MCF 10A (cell line): Measurements from ENCODE around the gene CPED1. TPM values are rescaled to one million over a fixed set of nuclear protein-coding genes. Genes with fewer than 3 reads are reported as not detected.
"Not testable (repeated sequence)": the region's sequence is repeated elsewhere in the genome, so short reads cannot be mapped to it uniquely, and the experiment has no call there.

Experiments used
- BruUV-seq: library from RNA; stranded (reverse); fragments of 400-500 nt; replicated peaks from 2 replicates; lab custom pipeline; 2021; lab: Mats Ljungman, UMichigan
- CTCF ChIA-PET: fragments of 300-600 bp; sonication (Branson Sonifier 250); formaldehyde crosslinking; extraction: SDS; loops from one replicate; lab custom pipeline; 2021; ENCODE audit warnings: antibody characterized with exemption, inconsistent platforms; lab: Yijun Ruan, JAX
- POLR2A ChIA-PET: fragments of 300-600, 350-650 bp; sonication (Branson Sonifier 250); formaldehyde crosslinking; extraction: SDS; loops from one replicate; lab custom pipeline; 2020; ENCODE audit warnings: antibody characterized with exemption, inconsistent platforms; lab: Yijun Ruan, JAX
- DNase-seq: peaks from one replicate; pipeline ENCODE4 v3.0.0-alpha.2; 2018; ENCODE audit not compliant: unreplicated experiment
- H3K27ac Mint-ChIP-seq: one replicate; pipeline ENCODE4 v1.8.0; 2022; ENCODE audit warnings: mild to moderate bottlenecking, low read depth, mixed read lengths; ENCODE audit not compliant: unreplicated experiment
- H3K27me3 Mint-ChIP-seq: one replicate; pipeline ENCODE4 v1.8.0; 2022; ENCODE audit warnings: mixed read lengths; ENCODE audit not compliant: insufficient read depth, unreplicated experiment
- H3K36me3 Mint-ChIP-seq: one replicate; pipeline ENCODE4 v1.8.0; 2022; ENCODE audit warnings: mild to moderate bottlenecking, moderate library complexity, mixed read lengths; ENCODE audit not compliant: insufficient read depth, unreplicated experiment
- H3K4me1 Mint-ChIP-seq: one replicate; pipeline ENCODE4 v1.8.0; 2022; ENCODE audit warnings: mixed read lengths; ENCODE audit not compliant: insufficient read depth, unreplicated experiment
- H3K4me3 Mint-ChIP-seq: one replicate; pipeline ENCODE4 v1.8.0; 2022; ENCODE audit warnings: mild to moderate bottlenecking, moderate library complexity, mixed read lengths; ENCODE audit not compliant: unreplicated experiment
- H3K9me3 Mint-ChIP-seq: one replicate; pipeline ENCODE4 v1.8.0; 2022; ENCODE audit warnings: mixed read lengths; ENCODE audit not compliant: unreplicated experiment
- intact Hi-C: fragments of 100-400 bp; cut with micrococcal nuclease; formaldehyde crosslinking; loops from 2 replicates; pipeline ENCODE4 v1.14.1; 2022
- total RNA-seq: library from RNA; stranded (reverse); gene quantifications from 2 replicates; pipeline ENCODE4 v1.2.3, GENCODE V29; 2022
- TF ChIP-seq, protein P1 (sequence below): fragments of 200-600 bp; IDR thresholded peaks from one replicate; pipeline ENCODE4 v1.8.0; 2022; ENCODE audit warnings: antibody characterized with exemption, mild to moderate bottlenecking; ENCODE audit not compliant: unreplicated experiment

CPED1 gene
- total RNA-seq, 1 experiment from 2014 or later = not detected

DNA sequence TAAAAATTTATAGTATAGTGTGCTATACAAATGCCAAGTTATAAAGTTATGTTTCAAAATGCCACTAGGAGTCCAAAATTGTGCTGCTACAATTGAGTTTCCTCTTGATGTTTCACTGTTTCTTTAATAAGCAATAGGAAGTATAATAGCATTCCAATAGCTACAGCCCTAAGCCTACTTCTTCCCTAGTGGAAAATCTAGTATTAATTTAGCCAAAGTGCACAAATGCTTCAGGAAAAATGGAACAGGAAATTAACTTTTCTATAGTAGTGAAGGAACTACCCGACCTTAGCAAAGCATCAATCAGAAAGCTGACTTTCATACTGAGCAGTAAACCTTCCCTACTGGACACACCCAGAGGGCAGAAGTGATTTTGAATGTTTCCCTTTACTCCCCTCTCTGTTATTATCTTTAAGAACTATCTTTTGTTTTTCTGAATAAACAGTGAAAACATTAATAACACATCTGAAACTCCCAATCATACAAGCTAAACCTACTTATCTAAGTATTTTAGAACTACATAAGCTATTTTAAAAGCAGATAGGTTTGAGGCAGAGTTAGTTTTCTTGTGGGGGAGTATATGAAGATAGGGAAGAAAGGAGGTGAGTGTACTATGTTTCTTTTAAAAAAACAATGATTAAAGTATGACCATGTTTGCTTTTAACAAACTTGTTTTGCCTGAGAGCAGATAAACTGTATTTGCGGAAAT is 13.7 kb downstream of the CPED1 start:
- Mint-ChIP-seq H3K9me3 (no peaks in the 10 kb centered on the region), H3K4me1 (no peaks in the 10 kb centered on the region), H3K27ac (no peak overlapping the region), H3K36me3 (no peaks in the 10 kb centered on the region), H3K4me3 (no peak overlapping the region), H3K27me3 (peaks cover 79% of the 10 kb centered on the region)
- no peak for DNase-seq
- intact Hi-C loops = no loop called here
- ChIA-PET POLR2A (interaction anchor here (1.2 kb wide), 1 partner anchor 9 kb away, joined by 3 read pairs; no protein-coding TSS in a partner anchor), CTCF (interaction anchor here (1.3 to 4.5 kb wide), 2 partner anchors 14 to 74 kb away, joined by 5 to 23 read pairs; partner anchors contain the start of gene CPED1)
- TF ChIP-seq, protein P1, sequence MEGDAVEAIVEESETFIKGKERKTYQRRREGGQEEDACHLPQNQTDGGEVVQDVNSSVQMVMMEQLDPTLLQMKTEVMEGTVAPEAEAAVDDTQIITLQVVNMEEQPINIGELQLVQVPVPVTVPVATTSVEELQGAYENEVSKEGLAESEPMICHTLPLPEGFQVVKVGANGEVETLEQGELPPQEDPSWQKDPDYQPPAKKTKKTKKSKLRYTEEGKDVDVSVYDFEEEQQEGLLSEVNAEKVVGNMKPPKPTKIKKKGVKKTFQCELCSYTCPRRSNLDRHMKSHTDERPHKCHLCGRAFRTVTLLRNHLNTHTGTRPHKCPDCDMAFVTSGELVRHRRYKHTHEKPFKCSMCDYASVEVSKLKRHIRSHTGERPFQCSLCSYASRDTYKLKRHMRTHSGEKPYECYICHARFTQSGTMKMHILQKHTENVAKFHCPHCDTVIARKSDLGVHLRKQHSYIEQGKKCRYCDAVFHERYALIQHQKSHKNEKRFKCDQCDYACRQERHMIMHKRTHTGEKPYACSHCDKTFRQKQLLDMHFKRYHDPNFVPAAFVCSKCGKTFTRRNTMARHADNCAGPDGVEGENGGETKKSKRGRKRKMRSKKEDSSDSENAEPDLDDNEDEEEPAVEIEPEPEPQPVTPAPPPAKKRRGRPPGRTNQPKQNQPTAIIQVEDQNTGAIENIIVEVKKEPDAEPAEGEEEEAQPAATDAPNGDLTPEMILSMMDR = no peak
- no TSS peak for BruUV-seq

DNA sequence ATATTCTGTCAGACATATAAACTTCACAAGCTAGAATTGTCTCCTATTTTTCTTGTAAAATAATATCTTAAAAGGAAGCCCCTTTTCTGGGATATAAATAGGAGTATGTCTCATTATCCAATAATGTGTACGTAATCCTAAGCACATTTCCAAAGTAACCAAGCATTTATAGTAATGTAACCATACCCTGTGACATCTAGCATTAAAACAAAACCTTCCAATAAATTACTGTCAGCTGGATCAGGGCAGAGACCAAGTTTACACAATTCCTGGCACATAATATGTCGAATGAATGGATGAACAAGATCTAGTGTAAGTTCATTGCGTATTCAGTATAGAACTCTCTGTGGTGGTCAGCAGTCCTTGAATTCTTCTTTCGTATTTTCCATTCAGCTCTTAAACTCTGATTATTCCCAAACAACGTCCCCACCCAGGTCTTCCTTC is 14.3 kb downstream of the CPED1 start:
- BruUV-seq = no TSS peak
- DNase-seq = no peak
- no peaks in the 10 kb centered on the region for H3K9me3 Mint-ChIP-seq
- no peak overlapping the region for H3K27ac Mint-ChIP-seq
- intact Hi-C loops = no loop called here
- no peaks in the 10 kb centered on the region for H3K4me1 Mint-ChIP-seq
- ChIA-PET POLR2A (interaction anchor here (0.7 to 1.2 kb wide), 2 partner anchors 8 to 51 kb away, joined by 3 read pairs; no protein-coding TSS in a partner anchor), CTCF (interaction anchor here (1.3 to 4.5 kb wide), 2 partner anchors 14 to 74 kb away, joined by 5 to 23 read pairs; partner anchors contain the start of gene CPED1)
- no peak overlapping the region for H3K4me3 Mint-ChIP-seq
- H3K27me3 Mint-ChIP-seq = peaks cover 84% of the 10 kb centered on the region
- TF ChIP-seq, protein P1 = no peak
- no peaks in the 10 kb centered on the region for H3K36me3 Mint-ChIP-seq

DNA sequence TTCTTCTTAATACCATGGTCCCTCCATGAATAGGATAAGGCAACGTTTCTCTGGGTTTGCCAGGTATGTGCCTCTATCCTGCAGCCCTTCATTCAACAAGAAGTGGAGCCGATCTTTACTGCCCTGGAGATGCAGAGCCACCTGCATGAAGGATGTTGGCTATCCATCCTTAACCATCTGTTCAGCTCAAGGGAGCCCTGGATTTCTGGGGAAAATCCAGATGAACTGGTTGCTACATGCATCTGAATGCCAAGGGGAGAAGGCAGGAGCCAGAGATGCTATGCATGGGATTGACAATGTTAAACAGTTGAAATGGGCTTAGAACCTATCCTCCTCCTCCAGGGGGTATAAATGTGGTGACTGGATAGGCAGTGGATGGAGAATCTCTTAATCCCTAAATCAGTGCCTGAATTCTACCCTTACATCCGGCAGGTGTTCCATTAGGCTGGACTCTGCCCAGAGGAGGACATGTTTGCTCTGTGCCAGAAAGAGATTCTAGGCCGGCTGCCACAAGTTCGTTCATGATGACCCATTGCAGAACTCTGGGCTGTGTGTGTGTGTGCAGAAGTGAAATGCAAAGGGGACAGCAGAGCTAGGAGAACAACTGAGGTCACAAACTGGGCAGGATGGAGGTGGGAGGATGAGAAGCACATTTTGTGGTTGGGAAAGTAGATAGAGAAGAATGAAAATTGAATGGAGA is 15.6 kb downstream of the CPED1 start:
- CTCF ChIA-PET = interaction anchor here (0.6 to 4.5 kb wide), 3 partner anchors 16 to 198 kb away, joined by 3 to 23 read pairs (median 4); partner anchors contain the start of gene CPED1
- H3K36me3 Mint-ChIP-seq = no peaks in the 10 kb centered on the region
- peaks cover 88% of the 10 kb centered on the region for H3K27me3 Mint-ChIP-seq
- no peaks in the 10 kb centered on the region for H3K4me1 Mint-ChIP-seq
- no peak overlapping the region for H3K27ac Mint-ChIP-seq
- no peaks in the 10 kb centered on the region for H3K9me3 Mint-ChIP-seq
- no TSS peak for BruUV-seq
- H3K4me3 Mint-ChIP-seq = no peak overlapping the region
- DNase-seq = no peak
- TF ChIP-seq, protein P1 = no peak
- POLR2A ChIA-PET = no interaction called here
- intact Hi-C loops = no loop called here

DNA sequence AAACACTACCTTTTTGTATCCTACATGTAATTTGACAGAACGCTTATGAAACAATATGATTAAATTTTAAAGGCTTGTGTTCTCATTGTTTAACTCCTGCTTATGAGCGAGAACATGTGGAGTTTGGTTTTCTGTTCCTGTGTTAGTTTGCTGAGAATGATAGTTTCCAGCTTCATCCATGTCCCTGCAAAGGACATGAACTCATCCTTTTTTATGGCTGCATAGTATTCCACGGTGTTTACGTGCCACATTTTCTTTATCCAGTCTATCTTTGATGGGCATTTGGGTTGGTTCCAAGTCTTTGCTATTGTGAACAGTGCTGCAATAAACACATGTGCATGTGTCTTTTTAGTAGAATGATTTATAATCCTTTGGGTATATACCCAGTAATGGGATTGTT is 16.5 kb downstream of the CPED1 start:
- DNase-seq, intact Hi-C loops, H3K4me1 Mint-ChIP-seq, H3K27ac Mint-ChIP-seq, H3K4me3 Mint-ChIP-seq, BruUV-seq, POLR2A ChIA-PET, H3K9me3 Mint-ChIP-seq, H3K36me3 Mint-ChIP-seq: not testable (repeated sequence)
- CTCF ChIA-PET = interaction anchor here (0.6 to 2.1 kb wide), 2 partner anchors 18 to 199 kb away, joined by 4 to 5 read pairs; no protein-coding TSS in a partner anchor
- H3K27me3 Mint-ChIP-seq = peaks cover 83% of the 10 kb centered on the region
